GM12872 (cell line): ENCODE measurements around the gene DPP6.

Experiments used
- TF ChIP-seq, protein P1 (sequence below): IDR thresholded peaks from 3 replicates; pipeline ENCODE4 v1.5.1; 2011; ENCODE audit warnings: low read depth, mild to moderate bottlenecking, low read length, moderate library complexity; ENCODE audit not compliant: insufficient read depth

Gene DPP6

DNA sequence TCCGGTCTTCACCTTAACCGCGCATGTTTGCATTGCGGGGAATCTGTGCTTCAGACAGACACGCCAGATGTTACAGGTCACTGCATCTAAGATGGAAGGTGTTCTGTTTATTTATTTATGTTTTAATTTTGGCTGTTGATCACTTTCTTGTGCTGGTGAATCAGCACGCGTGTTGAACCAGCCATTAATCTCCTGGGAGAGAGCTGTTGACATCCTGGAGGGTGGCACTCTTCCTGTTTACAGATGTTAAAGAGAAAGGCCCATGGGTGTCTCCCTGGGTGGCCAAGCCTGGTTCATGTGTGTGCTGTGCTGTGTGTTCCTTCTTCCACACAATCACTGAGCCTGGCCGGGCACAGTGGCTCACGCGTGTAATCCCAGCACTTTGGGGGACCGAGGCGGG lies 595.4 kb downstream of the DPP6 start:
- TF ChIP-seq, protein P1, sequence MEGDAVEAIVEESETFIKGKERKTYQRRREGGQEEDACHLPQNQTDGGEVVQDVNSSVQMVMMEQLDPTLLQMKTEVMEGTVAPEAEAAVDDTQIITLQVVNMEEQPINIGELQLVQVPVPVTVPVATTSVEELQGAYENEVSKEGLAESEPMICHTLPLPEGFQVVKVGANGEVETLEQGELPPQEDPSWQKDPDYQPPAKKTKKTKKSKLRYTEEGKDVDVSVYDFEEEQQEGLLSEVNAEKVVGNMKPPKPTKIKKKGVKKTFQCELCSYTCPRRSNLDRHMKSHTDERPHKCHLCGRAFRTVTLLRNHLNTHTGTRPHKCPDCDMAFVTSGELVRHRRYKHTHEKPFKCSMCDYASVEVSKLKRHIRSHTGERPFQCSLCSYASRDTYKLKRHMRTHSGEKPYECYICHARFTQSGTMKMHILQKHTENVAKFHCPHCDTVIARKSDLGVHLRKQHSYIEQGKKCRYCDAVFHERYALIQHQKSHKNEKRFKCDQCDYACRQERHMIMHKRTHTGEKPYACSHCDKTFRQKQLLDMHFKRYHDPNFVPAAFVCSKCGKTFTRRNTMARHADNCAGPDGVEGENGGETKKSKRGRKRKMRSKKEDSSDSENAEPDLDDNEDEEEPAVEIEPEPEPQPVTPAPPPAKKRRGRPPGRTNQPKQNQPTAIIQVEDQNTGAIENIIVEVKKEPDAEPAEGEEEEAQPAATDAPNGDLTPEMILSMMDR = no peak

DNA sequence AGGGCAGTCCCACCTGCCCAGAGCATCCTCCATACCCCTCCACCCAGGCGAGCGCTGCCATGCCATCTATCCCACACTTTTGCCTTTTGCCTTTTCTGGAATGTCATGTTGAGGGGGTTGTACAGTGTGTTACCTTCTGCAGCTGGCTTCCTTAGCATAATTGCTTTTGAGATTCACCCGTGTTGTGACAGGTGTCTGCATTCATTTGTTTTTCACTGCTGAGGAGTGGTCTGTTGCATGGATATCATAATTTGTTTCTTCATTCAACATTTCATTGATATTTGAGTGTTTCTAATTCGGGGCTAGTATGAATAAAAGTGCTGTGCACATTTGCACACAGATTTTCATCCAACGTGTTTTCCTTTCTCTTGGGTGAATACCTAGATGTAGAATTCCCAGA lies 596.8 kb downstream of the DPP6 start:
- TF ChIP-seq, protein P1 = no peak

DNA sequence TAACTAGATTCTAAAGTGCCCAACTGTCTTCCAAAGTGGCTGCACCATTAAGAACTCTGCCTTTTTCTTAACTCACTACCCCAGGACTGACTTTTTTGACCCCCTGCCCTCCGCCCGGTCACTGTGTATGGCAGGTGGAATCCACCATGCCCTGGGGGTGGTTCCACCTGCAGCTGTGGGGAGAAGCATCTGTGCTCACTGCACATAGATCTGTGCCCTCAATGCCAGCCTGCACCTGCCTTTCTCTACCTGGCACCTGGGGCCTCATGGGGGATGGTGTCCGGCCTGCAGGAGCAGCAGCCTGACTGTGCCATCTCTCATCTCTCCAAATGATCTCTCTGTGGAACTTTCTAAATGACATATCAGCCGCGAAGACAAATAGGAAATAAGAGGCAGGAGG lies 597.2 kb downstream of the DPP6 start:
- TF ChIP-seq, protein P1 = no peak

DNA sequence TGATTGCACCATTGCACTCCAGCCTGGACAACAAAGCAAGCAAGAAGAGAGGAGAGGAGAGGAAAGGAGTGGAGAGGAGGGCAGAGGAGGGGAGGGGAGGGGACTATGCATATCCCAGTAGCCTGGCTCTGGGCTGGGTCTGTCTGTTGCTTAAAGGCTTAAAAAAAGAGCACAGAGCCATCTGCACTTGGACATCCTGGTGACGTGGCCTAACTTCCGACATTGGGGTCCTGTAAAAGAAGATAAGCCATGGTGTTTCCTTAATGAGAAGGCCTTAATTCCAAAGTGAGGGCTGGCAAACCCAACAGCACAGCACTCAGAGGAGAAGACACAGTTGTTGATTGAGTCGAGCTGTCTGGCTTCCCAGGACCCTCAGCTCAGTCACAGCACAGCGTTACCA lies 598.1 kb downstream of the DPP6 start:
- TF ChIP-seq, protein P1 = no peak

DNA sequence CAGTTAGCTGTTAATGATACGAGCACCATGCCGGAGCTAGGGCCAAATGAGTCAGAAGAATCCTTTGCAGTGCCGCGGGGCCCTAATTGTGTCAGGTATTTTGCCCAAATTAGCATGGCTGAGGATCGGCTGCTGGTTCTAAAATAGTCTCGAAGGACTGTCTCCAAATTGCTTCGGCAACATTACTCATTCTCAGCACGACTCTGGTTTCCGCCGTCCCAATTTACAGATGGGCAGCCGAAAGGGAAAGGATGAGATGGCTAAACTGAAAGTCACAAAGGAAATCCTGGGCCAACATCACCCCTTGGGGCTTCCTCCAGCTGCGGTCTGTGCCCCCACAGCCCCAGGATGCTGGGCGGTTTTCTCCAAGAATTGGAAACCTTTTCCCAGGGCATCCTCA lies 599.3 kb downstream of the DPP6 start:
- TF ChIP-seq, protein P1 = no peak

DNA sequence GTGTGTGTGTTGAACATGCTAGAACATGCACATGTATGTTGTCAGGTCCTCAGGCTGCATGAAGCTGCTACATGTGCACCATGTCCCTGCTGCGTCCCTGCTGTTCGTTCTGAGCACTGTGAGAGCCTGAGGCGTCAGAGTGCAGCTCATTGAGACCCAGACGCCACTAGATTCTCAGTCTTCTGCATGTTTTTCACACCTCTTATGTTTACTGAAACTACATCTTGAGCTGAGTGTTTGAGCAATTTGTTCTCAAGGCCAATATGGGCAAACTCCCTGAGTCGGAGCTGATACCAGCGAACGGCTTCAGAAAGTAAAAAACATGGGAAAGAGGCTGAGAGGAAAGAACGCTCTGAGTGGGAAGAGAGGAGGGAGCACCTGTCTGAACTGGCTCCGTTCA lies 600.4 kb downstream of the DPP6 start:
- TF ChIP-seq, protein P1 = no peak

DNA sequence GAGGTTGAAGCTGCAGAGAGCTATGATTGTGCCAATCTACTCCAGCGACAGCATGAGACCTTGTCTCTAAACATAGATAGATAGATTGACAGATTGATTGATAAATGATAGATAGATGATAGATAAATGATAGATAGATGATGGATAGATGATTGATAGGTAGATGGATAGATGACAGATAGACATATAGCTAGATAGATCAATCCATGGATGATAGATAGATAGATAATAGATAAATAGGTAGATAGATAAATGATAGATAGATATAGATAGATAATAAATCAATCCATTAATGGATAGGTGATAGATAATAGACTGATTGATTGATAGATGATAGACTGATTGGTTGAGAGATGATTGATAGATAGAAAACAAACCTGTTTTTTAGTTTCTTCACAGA lies 601.1 kb downstream of the DPP6 start:
- TF ChIP-seq, protein P1 = no peak

DNA sequence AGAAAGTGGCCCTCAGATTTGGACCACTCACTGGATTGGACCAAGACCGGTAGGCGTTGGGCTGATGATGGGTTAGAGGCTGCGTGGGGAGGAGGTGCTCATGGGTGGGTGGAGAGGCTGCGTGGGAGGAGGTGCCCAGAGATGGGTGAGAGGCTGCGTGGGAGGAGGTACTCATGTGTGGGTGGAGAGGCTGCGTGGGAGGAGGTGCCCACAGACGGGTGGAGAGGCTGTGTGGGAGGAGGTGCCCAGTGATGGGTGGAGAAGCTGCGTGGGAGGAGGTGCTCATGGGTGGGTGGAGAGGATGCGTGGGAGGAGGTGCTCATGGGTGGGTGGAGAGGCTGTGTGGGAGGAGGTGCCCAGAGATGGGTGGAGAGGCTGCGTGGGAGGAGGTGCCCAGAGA lies 604.4 kb downstream of the DPP6 start:
- TF ChIP-seq, protein P1 = no peak
